ENCODE measurements around the gene AMTN. TPM values are rescaled to one million over a fixed set of nuclear protein-coding genes. Genes with fewer than 3 reads are reported as not detected.

The AMTN gene
- total and polyA plus RNA-seq, 2 of the 8 experiments (the other 6 are each of a cell fraction or from before 2014, with no cell fraction given), result not detected

DNA sequence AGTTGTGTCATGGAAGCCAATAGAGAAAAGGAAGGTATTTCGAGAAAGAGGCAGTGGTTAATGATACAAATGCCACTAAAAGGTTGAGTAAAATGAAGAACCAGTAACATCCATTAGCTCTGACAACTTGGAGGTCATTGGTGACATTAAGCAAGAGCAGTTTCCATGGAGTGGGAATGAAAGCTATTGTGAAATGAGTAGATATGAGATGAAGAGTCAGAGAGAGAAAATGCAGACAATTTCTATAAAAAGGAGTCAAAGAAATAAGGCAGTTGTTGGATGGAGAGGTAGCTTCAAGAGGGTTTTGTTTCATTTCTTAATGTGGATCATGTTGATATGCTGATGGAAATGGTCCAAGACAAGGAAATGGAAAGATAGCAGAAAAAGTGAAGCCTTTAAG, 9.6 kb upstream of the AMTN start (continued):
- TF ChIP-seq, protein P1, sequence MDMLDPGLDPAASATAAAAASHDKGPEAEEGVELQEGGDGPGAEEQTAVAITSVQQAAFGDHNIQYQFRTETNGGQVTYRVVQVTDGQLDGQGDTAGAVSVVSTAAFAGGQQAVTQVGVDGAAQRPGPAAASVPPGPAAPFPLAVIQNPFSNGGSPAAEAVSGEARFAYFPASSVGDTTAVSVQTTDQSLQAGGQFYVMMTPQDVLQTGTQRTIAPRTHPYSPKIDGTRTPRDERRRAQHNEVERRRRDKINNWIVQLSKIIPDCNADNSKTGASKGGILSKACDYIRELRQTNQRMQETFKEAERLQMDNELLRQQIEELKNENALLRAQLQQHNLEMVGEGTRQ (IDR thresholded peaks at IDR 0.05; ENCODE audit: low read length), result no peak
- TF ChIP-seq RAD21 (IDR thresholded peaks at IDR 0.05 in 1 of 2, conservative IDR thresholded peaks at IDR 0.05 in 1 of 2; ENCODE audit: low read depth in 2 of 2, low read length in 2 of 2), result no peak
- no peak for TF ChIP-seq SIRT6 (IDR thresholded peaks at IDR 0.05; ENCODE audit: low read length)
